Gastroesophageal sphincter (tissue), 3 donors: Measurements from ENCODE around the gene ZBTB21.

Source experiments
- CTCF ChIP-seq, 4 experiments: fragments of 200-600 bp in 2 of 4; fragments of 450-650 bp in 2 of 4; sonication (generic) in 1 of 4; IDR thresholded peaks; one replicate each; pipeline ENCODE4 v1.5.1; 2017 to 2019; ENCODE audit warnings: antibody characterized with exemption in 4 of 4, mild to moderate bottlenecking in 2 of 4, moderate library complexity in 2 of 4
- EP300 ChIP-seq: sonication (generic); formaldehyde crosslinking; IDR thresholded peaks from one replicate; pipeline ENCODE4 v1.6.1; 2017; ENCODE audit warnings: antibody characterized with exemption, mild to moderate bottlenecking
- POLR2A ChIP-seq, 2 donors: fragments of 450-650 bp; IDR thresholded peaks; one replicate each; pipeline ENCODE4 v1.6.1; 2017; ENCODE audit warnings: antibody characterized with exemption in 2 of 2, mild to moderate bottlenecking in 2 of 2, moderate library complexity in 1 of 2
- POLR2AphosphoS5 ChIP-seq: sonication (generic); formaldehyde crosslinking; IDR thresholded peaks from one replicate; pipeline ENCODE4 v1.6.1; 2017; ENCODE audit warnings: antibody characterized with exemption

DNA sequence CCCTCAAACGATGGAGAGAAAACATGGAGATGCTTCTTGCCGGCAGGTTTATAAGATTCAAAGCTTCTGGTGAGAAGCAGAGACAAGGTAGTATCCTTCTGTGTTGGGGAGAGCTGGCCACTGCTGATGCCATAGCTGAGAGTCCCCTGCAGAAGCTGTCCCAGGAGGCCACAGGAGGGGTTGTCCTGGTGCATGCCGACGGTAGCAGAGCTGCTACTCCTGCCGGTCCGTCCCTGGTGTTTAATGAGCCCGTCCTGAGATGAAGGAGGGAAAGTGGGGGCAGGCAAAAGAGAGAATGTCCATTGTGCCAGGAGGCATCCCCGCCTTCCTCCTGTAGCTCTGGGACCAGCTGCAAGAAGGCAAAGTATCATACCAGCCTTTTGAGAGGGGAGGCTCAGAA is 46.0 kb downstream of the ZBTB21 start:
- TF ChIP-seq CTCF (IDR thresholded peaks at IDR 0.05) (no peak), EP300 (no peak), POLR2A (IDR thresholded peaks at IDR 0.05) (no peak), POLR2AphosphoS5 (no peak)
